Measurements from ENCODE around the gene IDUA.
"Not testable (repeated sequence)": the region's sequence is repeated elsewhere in the genome, so short reads cannot be mapped to it uniquely, and the experiment has no call there.

IDUA gene

DNA sequence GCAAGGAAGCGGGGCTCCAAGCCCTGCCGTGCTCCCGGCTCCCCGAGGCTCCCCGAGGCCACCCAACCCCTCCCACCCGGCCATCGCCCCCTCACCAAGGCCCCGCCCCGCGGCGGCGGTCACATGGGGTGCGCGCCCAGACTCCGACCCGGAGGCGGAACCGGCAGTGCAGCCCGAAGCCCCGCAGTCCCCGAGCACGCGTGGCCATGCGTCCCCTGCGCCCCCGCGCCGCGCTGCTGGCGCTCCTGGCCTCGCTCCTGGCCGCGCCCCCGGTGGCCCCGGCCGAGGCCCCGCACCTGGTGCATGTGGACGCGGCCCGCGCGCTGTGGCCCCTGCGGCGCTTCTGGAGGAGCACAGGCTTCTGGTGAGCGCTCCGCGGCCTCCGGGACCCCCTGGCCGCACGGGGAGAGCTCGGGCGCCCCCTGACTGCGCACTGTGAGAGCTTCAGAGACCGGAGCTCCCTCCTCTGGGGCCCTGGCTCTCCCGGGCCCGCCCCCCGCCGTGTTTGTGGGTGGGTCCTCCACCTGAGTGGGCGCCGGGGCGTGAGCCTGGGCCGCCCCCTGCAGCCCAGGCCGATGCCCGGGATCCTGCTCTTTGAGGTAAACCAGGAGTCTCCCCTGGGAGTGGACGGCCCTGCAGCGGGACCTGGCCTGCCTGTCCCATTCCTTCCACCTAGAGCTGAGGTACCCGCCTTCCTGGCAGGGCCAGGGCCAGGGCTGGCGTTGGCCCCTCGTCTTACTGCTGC is at the start of gene IDUA:
Gene IDUA, plus strand, starts transcription at position 166 of the 745 bp plus-strand sequence. Its CDS starts 41 bp downstream, at position 207.
- Histone ChIP-seq H3K9me3 (ENCODE audit: control insufficient read depth, low read depth, low read length) (no peaks in the 10 kb centered on the region), H3K9ac (ENCODE audit: low read length) (no peak within 1 kb of the TSS), H3K4me3 (ENCODE audit: low read length) (peak within 1 kb of the TSS; percentile 58), H3K27me3 (ENCODE audit: control insufficient read depth, insufficient read depth, low read length) (peaks cover 39% of the 10 kb centered on the region), H3K27ac (ENCODE audit: low read length) (no peak within 1 kb of the TSS), H3K4me1 (ENCODE audit: control insufficient read depth, low read depth, low read length) (peaks cover 5% of the 10 kb centered on the region), H3K36me3 (ENCODE audit: control insufficient read depth, low read depth, low read length) (no peaks in the 10 kb centered on the region)

DNA sequence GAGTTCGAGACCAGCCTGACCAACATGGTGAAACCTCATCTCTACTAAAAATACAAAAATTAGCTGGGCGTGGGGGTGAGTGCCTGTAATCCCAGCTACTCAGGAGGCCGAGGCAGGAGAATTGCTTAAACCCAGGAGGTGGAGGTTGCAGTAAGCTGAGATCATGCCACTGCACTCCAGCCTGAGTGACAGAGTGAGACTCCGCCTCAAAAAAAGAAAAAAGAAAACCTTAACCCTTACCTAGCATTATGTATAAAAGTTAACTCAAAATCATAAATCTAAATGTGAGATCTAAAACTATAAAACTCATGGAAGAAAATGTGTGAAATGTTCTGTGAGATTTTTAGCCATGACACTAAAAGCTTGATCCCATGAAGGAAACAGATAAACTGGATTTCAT is 47.3 kb upstream of the IDUA start:
- not testable (repeated sequence) for H3K9ac ChIP-seq (ENCODE audit: low read length)

DNA sequence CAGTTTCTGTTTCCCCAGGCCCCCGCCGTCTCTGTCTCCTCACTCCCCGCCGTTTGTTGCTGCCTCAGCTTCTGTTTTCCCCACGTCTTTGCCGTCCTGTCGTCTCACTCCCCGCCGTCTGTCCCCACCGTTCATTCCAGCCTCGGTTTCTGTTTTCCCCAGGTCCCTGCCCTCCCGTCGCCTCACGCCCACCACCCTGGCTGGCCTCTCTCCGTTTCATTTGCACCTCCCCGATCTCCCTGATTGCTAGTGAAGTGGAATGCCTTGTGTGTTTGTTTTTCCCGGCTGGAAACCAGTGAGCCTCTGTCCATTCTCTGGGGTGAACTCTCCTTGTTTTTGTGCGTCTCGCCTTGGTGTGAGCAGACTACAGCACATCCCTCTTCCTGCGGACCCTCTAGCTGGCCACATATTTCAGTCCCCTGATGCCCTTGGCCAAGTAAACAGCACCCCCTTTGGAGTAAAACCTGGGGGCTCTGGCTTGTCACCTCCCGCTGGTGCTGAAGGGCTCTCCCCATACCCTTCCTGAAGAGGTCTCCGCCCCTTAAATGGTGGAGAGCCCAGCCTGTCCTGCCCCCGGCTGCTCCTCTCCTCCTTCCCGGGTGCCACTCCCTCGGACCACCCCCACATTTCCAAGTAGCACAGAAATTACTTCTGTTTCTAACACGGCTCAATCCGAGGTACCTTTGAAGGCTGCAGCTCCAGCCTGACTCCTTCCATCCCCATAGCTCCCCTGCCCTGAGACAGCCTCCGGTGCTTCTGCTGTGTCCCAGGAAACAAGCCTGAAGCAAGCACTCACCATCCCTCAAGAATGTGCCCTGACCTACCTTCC is 41.4 kb upstream of the IDUA start:
- peak overlapping the region; percentile 29 for H3K4me3 ChIP-seq (ENCODE audit: low read length)

More for the DNA sequence above, 47.3 kb upstream of the IDUA start:
- H3K4me1 ChIP-seq (ENCODE audit: control insufficient read depth, low read depth, low read length); H3K9me3 ChIP-seq (ENCODE audit: control insufficient read depth, low read depth, low read length); H3K4me3 ChIP-seq (ENCODE audit: low read length); H3K27ac ChIP-seq (ENCODE audit: low read length); H3K27me3 ChIP-seq (ENCODE audit: control insufficient read depth, insufficient read depth, low read length); H3K36me3 ChIP-seq (ENCODE audit: control insufficient read depth, low read depth, low read length): not testable (repeated sequence)

DNA sequence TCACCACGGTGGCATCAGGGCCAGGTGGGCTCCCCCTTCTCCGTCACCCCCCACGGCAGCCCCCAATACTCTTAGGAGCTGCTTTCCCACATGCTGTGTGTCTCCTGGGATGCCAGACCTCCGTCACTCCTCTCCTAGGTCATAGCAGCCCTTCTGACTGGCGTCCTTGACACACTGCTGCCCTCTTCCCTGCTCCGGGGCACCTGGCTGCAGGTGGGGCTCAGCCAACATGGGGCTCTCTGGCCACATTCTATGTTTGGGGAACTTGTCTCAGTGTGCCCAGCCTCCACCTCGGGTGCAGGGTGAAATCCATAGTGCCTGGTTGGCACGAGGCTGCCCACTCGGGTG is 40.8 kb upstream of the IDUA start:
- no peak overlapping the region for H3K27ac ChIP-seq (ENCODE audit: low read length)
- H3K4me1 ChIP-seq (ENCODE audit: control insufficient read depth, low read depth, low read length), result no peaks in the 10 kb centered on the region
- peaks cover 13% of the 10 kb centered on the region for H3K27me3 ChIP-seq (ENCODE audit: control insufficient read depth, insufficient read depth, low read length)
- no peak overlapping the region for H3K9ac ChIP-seq (ENCODE audit: low read length)
- no peaks in the 10 kb centered on the region for H3K9me3 ChIP-seq (ENCODE audit: control insufficient read depth, low read depth, low read length)
- H3K36me3 ChIP-seq (ENCODE audit: control insufficient read depth, low read depth, low read length), result no peaks in the 10 kb centered on the region
- H3K4me3 ChIP-seq (ENCODE audit: low read length), result no peak overlapping the region

More for the DNA sequence above, 41.4 kb upstream of the IDUA start:
- H3K27ac ChIP-seq (ENCODE audit: low read length), result no peak overlapping the region
- peaks cover 13% of the 10 kb centered on the region for H3K27me3 ChIP-seq (ENCODE audit: control insufficient read depth, insufficient read depth, low read length)
- no peaks in the 10 kb centered on the region for H3K4me1 ChIP-seq (ENCODE audit: control insufficient read depth, low read depth, low read length)
- no peak overlapping the region for H3K9ac ChIP-seq (ENCODE audit: low read length)
- H3K36me3 ChIP-seq (ENCODE audit: control insufficient read depth, low read depth, low read length), result no peaks in the 10 kb centered on the region
- H3K9me3 ChIP-seq (ENCODE audit: control insufficient read depth, low read depth, low read length), result no peaks in the 10 kb centered on the region

DNA sequence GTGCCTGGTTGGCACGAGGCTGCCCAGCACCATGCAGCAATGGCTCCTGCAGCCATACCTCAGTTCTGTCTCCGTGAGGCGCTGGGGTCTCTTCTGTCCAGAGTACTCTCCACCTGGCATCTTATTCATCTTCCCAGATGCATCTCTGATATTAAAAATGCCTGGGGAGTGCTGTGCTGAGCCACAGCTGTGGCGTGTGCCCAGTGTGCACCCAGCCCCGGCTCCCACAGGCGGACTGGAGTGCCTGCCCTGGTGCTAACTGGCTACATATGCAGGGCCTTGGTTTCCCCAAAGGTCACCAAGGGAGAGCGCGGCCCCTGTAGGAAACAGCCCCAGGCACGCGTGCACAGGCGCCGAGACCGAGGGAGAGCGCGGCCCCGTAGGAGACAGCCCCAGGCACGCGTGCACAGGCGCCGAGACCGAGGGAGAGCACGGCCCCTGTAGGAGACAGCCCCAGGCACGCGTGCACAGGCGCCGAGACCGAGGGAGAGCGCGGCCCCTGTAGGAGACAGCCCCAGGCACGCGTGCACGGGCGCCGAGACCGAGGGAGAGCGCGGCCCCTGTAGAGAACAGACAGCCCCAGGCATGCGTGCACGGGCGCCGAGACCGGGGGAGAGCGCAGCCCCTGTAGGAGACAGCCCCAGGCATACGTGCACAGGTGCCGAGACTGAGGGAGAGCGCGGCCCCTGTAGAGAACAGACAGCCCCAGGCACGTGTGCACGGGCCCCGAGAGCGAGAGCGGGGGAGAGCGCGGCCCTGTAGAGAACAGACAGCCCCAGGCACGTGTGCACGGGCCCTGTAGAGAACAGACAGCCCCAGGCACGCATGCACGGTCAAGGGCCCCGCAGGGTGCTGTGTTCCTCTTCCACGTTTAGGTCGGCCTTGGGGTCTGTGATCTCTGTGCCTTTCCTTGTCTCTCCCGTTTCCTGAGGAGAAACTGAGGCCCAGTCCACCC is 40.0 kb upstream of the IDUA start:
- H3K36me3 ChIP-seq (ENCODE audit: control insufficient read depth, low read depth, low read length), result no peaks in the 10 kb centered on the region
- no peak overlapping the region for H3K9ac ChIP-seq (ENCODE audit: low read length)
- peaks cover 13% of the 10 kb centered on the region for H3K27me3 ChIP-seq (ENCODE audit: control insufficient read depth, insufficient read depth, low read length)
- H3K4me3 ChIP-seq (ENCODE audit: low read length), result no peak overlapping the region
- H3K4me1 ChIP-seq (ENCODE audit: control insufficient read depth, low read depth, low read length), result no peaks in the 10 kb centered on the region
- no peaks in the 10 kb centered on the region for H3K9me3 ChIP-seq (ENCODE audit: control insufficient read depth, low read depth, low read length)
- H3K27ac ChIP-seq (ENCODE audit: low read length), result no peak overlapping the region

DNA sequence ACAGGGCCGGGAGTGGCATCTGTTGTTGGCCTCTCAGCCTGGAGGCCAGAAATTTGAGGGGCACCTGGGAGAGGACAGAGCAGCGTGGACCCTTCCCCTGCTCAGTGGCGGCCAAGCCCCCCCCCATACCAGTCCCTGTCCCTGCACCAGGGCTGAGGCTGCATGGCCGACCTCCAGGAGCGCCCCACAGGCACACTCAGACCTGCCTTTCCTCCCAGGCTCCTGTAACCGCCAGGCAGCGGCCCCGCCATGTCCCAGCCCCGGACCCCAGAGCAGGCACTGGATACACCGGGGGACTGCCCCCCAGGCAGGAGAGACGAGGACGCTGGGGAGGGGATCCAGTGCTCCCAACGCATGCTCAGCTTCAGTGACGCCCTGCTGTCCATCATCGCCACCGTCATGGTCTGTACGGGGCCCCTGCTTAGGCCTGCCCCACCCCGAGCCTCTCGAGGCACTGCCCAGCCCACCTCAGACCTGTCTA is 39.3 kb upstream of the IDUA start:
- H3K9ac ChIP-seq (ENCODE audit: low read length), result no peak overlapping the region
- no peak overlapping the region for H3K27ac ChIP-seq (ENCODE audit: low read length)
- no peaks in the 10 kb centered on the region for H3K36me3 ChIP-seq (ENCODE audit: control insufficient read depth, low read depth, low read length)
- no peak overlapping the region for H3K4me3 ChIP-seq (ENCODE audit: low read length)
- H3K4me1 ChIP-seq (ENCODE audit: control insufficient read depth, low read depth, low read length), result no peaks in the 10 kb centered on the region
- H3K27me3 ChIP-seq (ENCODE audit: control insufficient read depth, insufficient read depth, low read length), result peaks cover 13% of the 10 kb centered on the region
- H3K9me3 ChIP-seq (ENCODE audit: control insufficient read depth, low read depth, low read length), result no peaks in the 10 kb centered on the region

DNA sequence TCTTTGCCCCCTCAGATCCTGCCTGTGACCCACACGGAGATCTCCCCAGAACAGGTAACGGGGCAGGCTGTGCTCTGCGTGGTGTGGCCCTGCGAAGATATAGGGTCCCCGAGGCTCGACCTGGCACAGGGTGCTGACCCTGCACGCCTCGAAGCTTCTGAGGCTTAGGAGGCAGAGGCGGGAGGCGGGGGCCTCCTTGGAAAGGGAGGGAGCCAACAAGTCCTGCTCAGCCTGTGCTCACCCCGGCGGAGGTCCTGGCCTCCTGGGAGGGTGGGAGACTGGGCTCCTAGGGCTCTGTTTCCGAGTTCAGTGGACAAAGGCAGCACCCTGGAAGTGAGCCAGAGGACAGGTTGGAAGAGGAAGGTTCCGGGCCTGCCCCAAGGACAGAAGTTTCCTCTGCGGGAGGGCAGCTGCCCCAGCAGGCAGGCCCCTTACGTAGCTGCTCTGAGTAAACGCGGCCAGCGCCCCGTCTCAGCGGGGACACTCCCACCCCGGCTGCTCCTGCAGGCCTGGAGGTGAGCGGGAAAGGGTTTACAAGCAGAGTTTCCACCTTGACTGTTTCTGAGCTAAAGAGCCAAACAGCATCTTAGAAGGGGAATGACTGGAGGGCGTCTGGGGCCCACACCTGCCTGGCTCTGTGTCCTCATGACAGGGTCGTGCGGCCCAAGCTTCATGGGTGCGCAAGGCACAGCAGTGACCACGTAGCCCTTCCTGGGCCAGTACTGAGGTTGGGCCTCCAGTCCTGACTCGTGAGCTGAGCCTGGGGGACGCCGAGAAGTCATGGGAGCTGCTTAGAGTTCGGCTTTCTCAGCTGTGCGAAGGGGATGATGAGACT is 38.5 kb upstream of the IDUA start:
- Histone ChIP-seq H3K4me3 (ENCODE audit: low read length) (no peak overlapping the region), H3K9ac (ENCODE audit: low read length) (no peak overlapping the region), H3K27me3 (ENCODE audit: control insufficient read depth, insufficient read depth, low read length) (peaks cover 13% of the 10 kb centered on the region), H3K36me3 (ENCODE audit: control insufficient read depth, low read depth, low read length) (no peaks in the 10 kb centered on the region), H3K9me3 (ENCODE audit: control insufficient read depth, low read depth, low read length) (no peaks in the 10 kb centered on the region), H3K4me1 (ENCODE audit: control insufficient read depth, low read depth, low read length) (no peaks in the 10 kb centered on the region), H3K27ac (ENCODE audit: low read length) (no peak overlapping the region)

DNA sequence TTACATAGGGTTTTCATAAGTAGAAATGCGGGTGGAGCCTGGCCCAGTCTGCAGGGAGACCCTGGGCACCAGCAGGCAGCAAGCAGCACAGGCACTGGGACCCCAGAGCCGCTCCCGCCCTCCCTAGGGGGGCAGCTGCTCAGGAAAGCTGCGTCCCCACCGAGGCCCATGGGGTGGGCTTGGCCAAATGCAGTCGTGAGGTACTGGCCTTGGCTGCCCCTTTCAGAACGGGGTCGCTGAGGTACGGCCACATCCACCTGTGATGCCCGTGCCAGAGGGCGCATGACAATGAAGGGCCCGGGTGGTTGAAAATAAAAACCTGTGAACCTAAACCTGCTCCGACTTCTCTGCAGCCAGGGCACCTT is 37.9 kb upstream of the IDUA start:
- Histone ChIP-seq H3K9me3 (ENCODE audit: control insufficient read depth, low read depth, low read length) (no peaks in the 10 kb centered on the region), H3K4me1 (ENCODE audit: control insufficient read depth, low read depth, low read length) (no peaks in the 10 kb centered on the region), H3K4me3 (ENCODE audit: low read length) (no peak overlapping the region), H3K9ac (ENCODE audit: low read length) (no peak overlapping the region), H3K36me3 (ENCODE audit: control insufficient read depth, low read depth, low read length) (no peaks in the 10 kb centered on the region), H3K27me3 (ENCODE audit: control insufficient read depth, insufficient read depth, low read length) (peaks cover 13% of the 10 kb centered on the region), H3K27ac (ENCODE audit: low read length) (no peak overlapping the region)

DNA sequence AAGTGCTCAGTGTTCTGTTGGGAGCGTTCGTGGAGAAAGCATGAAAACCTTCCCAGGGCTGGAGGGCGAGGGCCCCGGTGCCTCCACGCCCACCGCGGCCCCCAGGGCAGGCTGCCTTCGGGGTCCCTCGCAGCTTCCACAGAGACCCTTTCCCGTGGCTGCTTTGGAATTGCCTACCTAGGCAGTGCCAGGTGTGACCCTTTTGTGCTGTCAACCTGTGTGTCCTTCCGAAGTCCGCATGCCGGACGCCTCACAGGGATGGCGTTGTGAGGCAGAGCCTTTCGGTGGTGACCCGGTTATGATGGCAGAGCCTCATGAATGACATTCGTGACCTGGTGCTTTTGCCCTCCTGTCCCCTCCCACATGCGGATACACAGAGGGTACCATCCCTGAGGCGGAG is 37.2 kb upstream of the IDUA start:
- H3K9ac ChIP-seq (ENCODE audit: low read length), result no peak overlapping the region
- peaks cover 8% of the 10 kb centered on the region for H3K27me3 ChIP-seq (ENCODE audit: control insufficient read depth, insufficient read depth, low read length)
- no peaks in the 10 kb centered on the region for H3K9me3 ChIP-seq (ENCODE audit: control insufficient read depth, low read depth, low read length)
- H3K4me3 ChIP-seq (ENCODE audit: low read length), result no peak overlapping the region
- no peaks in the 10 kb centered on the region for H3K36me3 ChIP-seq (ENCODE audit: control insufficient read depth, low read depth, low read length)
- H3K27ac ChIP-seq (ENCODE audit: low read length), result no peak overlapping the region
- no peaks in the 10 kb centered on the region for H3K4me1 ChIP-seq (ENCODE audit: control insufficient read depth, low read depth, low read length)

DNA sequence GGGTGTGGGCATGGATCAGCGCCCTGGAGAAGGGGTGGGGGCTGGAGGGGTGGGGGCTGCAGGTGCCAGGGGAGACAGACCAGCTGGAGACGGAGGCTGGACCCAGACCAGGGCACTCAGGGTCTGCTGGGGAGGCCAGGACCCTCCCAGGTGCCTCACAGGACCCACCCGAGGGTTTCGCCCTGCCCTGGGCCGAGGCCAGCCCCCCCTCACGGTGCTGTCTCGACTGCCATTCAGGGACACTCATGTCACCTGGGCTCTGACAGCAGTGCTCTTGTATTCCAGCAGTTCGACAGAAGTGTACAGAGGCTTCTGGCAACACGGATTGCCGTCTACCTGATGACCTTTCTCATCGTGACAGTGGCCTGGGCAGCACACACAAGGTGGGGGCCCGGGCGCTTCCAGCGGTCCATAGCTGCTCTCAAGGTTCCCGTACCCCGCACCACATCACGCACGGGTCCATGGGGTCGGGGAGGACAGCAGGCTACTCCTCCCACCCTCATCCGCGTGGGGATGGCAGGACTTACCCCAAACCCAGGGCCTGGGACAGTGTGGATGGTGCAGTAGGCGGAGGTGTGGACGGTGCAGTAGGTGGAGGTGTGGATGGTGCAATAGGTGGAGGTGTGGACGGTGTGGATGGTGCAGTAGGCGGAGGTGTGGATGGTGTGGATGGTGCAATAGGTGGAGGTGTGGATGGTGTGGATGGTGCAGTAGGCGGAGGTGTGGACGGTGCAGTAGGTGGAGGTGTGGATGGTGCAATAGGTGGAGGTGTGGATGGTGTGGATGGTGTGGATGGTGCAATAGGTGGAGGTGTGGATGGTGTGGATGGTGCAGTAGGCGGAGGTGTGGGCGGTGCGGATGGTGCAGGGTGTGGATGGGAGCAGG is 36.5 kb upstream of the IDUA start:
- no peaks in the 10 kb centered on the region for H3K36me3 ChIP-seq (ENCODE audit: control insufficient read depth, low read depth, low read length)
- H3K9me3 ChIP-seq (ENCODE audit: control insufficient read depth, low read depth, low read length), result no peaks in the 10 kb centered on the region
- H3K27ac ChIP-seq (ENCODE audit: low read length), result no peak overlapping the region
- peaks cover 1% of the 10 kb centered on the region for H3K27me3 ChIP-seq (ENCODE audit: control insufficient read depth, insufficient read depth, low read length)
- no peak overlapping the region for H3K4me3 ChIP-seq (ENCODE audit: low read length)
- H3K4me1 ChIP-seq (ENCODE audit: control insufficient read depth, low read depth, low read length), result no peaks in the 10 kb centered on the region
- H3K9ac ChIP-seq (ENCODE audit: low read length), result no peak overlapping the region

Data from iPS-18a (cell line).